Middle frontal gyrus (tissue), 1 donor: ENCODE measurements around the gene HS6ST2.

Source experiments
- DNase-seq: peaks from one replicate; pipeline ENCODE4 v3.0.0-alpha.2; 2015; ENCODE audit warnings: low spot score; ENCODE audit errors: extremely low spot score

Gene HS6ST2

GRCh38 chrX:132744470-132744869 lies 214.0 kb downstream of the HS6ST2 start:
- DNase-seq: no peak

- no peak for DNase-seq
Measured at GRCh38 chrX:132743086-132743485, 215.3 kb downstream of the HS6ST2 start.

- DNase-seq: no peak
Measured at GRCh38 chrX:132742246-132742645, 216.2 kb downstream of the HS6ST2 start.

GRCh38 chrX:132741689-132742088 lies 216.7 kb downstream of the HS6ST2 start:
- DNase-seq: no peak

GRCh38 chrX:132740316-132741123 lies 217.9 kb downstream of the HS6ST2 start:
- no peak for DNase-seq

- DNase-seq: no peak
Measured at GRCh38 chrX:132738951-132739350, 219.5 kb downstream of the HS6ST2 start.

GRCh38 chrX:132737743-132738142 lies 220.7 kb downstream of the HS6ST2 start:
- DNase-seq: no peak

- DNase-seq: no peak
Measured at GRCh38 chrX:132732236-132732635, 226.2 kb downstream of the HS6ST2 start.

- DNase-seq: no peak
Measured at GRCh38 chrX:132730726-132731125, 227.7 kb downstream of the HS6ST2 start.

- DNase-seq: no peak
Measured at GRCh38 chrX:132730266-132730665, 228.2 kb downstream of the HS6ST2 start.

- DNase-seq: no peak
Measured at GRCh38 chrX:132728296-132728695, 230.1 kb downstream of the HS6ST2 start.

- DNase-seq: no peak
Measured at GRCh38 chrX:132718431-132718958, 239.9 kb downstream of the HS6ST2 start.

GRCh38 chrX:132716006-132716405 lies 242.4 kb downstream of the HS6ST2 start:
- no peak for DNase-seq

GRCh38 chrX:132714913-132715312 lies 243.5 kb downstream of the HS6ST2 start:
- DNase-seq: no peak

GRCh38 chrX:132712350-132712749 lies 246.1 kb downstream of the HS6ST2 start:
- DNase-seq: no peak

GRCh38 chrX:132710656-132711155 lies 247.7 kb downstream of the HS6ST2 start:
- DNase-seq: no peak

GRCh38 chrX:132708529-132708928 lies 249.9 kb downstream of the HS6ST2 start:
- no peak for DNase-seq

GRCh38 chrX:132704769-132705168 lies 253.7 kb downstream of the HS6ST2 start:
- no peak for DNase-seq

GRCh38 chrX:132694382-132694781 lies 264.0 kb downstream of the HS6ST2 start:
- DNase-seq: no peak

- no peak for DNase-seq
Measured at GRCh38 chrX:132692526-132692925, 265.9 kb downstream of the HS6ST2 start.

GRCh38 chrX:132692066-132692465 lies 266.4 kb downstream of the HS6ST2 start:
- no peak for DNase-seq

- DNase-seq: no peak
Measured at GRCh38 chrX:132689612-132690563, 268.5 kb downstream of the HS6ST2 start.
